Muscle of leg (tissue), 11 donors: ENCODE results near the gene HSD3B7. TPM values are rescaled to one million over a fixed set of nuclear protein-coding genes. Genes with fewer than 3 reads are reported as not detected.

Source experiments
- DNase-seq: peaks from one replicate; pipeline ENCODE4 v3.0.0; 2013
- H3K27ac ChIP-seq: one replicate; pipeline ENCODE4 v1.5.1; 2013; ENCODE audit warnings: mild to moderate bottlenecking, low read length, control low read depth
- H3K27me3 ChIP-seq: one replicate; pipeline ENCODE4 v1.6.1; 2013; ENCODE audit warnings: low read length; ENCODE audit not compliant: control insufficient read depth, insufficient read depth
- H3K36me3 ChIP-seq: one replicate; pipeline ENCODE4 v1.6.1; 2013; ENCODE audit warnings: low read length; ENCODE audit not compliant: control insufficient read depth, insufficient read depth
- H3K4me1 ChIP-seq: one replicate; pipeline ENCODE4 v1.6.1; 2013; ENCODE audit warnings: low read length; ENCODE audit not compliant: control insufficient read depth, insufficient read depth
- H3K4me3 ChIP-seq: one replicate; pipeline ENCODE4 v1.5.1; 2013; ENCODE audit warnings: low read length, control low read depth
- H3K9me3 ChIP-seq: replicated peaks from 2 replicates; pipeline ENCODE4 v1.6.1; 2013; ENCODE audit warnings: low read depth, low read length; ENCODE audit not compliant: control insufficient read depth
- whole genome bisulfite sequencing: methylation state at CpG from one replicate; pipeline ENCODE4 v1.1.5; 2013; ENCODE audit warnings: missing lambda C conversion rate; ENCODE audit not compliant: insufficient coverage; 5-methylcytosine and 5-hydroxymethylcytosine counted together
- polyA plus RNA-seq, 8 donors: library from polyadenylated mRNA; unstranded; fragments of 120-200 nt; gene quantifications; one replicate each; pipeline versions ENCODE4 v1.2.1 to v1.2.3, GENCODE V29; 2013; ENCODE audit warnings: inconsistent platforms in 1 of 8, low replicate concordance in 1 of 8; ENCODE audit not compliant: insufficient read length in 8 of 8, insufficient read depth in 1 of 8
- total RNA-seq: library from RNA; stranded (reverse); fragments of 120-200 nt; gene quantifications from one replicate; pipeline ENCODE4 v1.2.4, GENCODE V29; 2013

Gene HSD3B7
- total and polyA plus RNA-seq, 9 donors = 7.3 to 13.7 (median 9.1) TPM

- H3K36me3 ChIP-seq = peaks cover 33% of the 10 kb centered on the region
- H3K4me3 ChIP-seq = peak overlapping the region; percentile 92
- H3K27me3 ChIP-seq = no peaks in the 10 kb centered on the region
- DNase-seq = peak; percentile 88
- peaks cover 26% of the 10 kb centered on the region for H3K4me1 ChIP-seq
- peak overlapping the region; percentile 100 for H3K27ac ChIP-seq
- H3K9me3 ChIP-seq = no peaks in the 10 kb centered on the region
- WGBS = 24% methylated on average over 40 of the region's 42 CpGs
These were observed 28.2 kb upstream of the HSD3B7 start for GRCh38 chr16:30956601-30957455.

- Histone ChIP-seq H3K9me3 (no peaks in the 10 kb centered on the region), H3K4me1 (peaks cover 26% of the 10 kb centered on the region), H3K27ac (peak within 1 kb of the TSS; percentile 100), H3K4me3 (peak within 1 kb of the TSS; percentile 92), H3K27me3 (no peaks in the 10 kb centered on the region), H3K36me3 (peaks cover 41% of the 10 kb centered on the region)
- peak; percentile 98 for DNase-seq
- under 1% methylated on average over 82 of the region's 85 CpGs for WGBS
These were observed 27.4 kb upstream of the HSD3B7 start, which contains the start of gene SETD1A for GRCh38 chr16:30957456-30958174. Gene SETD1A (plus strand): TSS chr16:30957754. CDS start chr16:30958732, 978 bp downstream.

GRCh38 chr16:30958175-30959079, 26.6 kb upstream of the HSD3B7 start:
- Histone ChIP-seq H3K9me3 (no peaks in the 10 kb centered on the region), H3K27ac (peak overlapping the region; percentile 79), H3K4me1 (peaks cover 21% of the 10 kb centered on the region), H3K36me3 (peaks cover 49% of the 10 kb centered on the region), H3K4me3 (peak overlapping the region; percentile 62), H3K27me3 (no peaks in the 10 kb centered on the region)
- peak; percentile 73 for DNase-seq
- WGBS = 20% methylated on average over 27 of the region's 55 CpGs

- H3K4me1 ChIP-seq = peaks cover 12% of the 10 kb centered on the region
- H3K4me3 ChIP-seq = no peak overlapping the region
- peaks cover 71% of the 10 kb centered on the region for H3K36me3 ChIP-seq
- H3K9me3 ChIP-seq = no peaks in the 10 kb centered on the region
- no peak overlapping the region for H3K27ac ChIP-seq
- no peak for DNase-seq
- WGBS = 83% methylated on average over 9 of the region's 11 CpGs
- H3K27me3 ChIP-seq = no peaks in the 10 kb centered on the region
These were observed 23.6 kb upstream of the HSD3B7 start for GRCh38 chr16:30961384-30961783.

- no peak for DNase-seq
- Histone ChIP-seq H3K9me3 (no peaks in the 10 kb centered on the region), H3K27ac (no peak overlapping the region), H3K27me3 (no peaks in the 10 kb centered on the region), H3K36me3 (peaks cover 87% of the 10 kb centered on the region), H3K4me3 (no peak overlapping the region), H3K4me1 (peaks cover 2% of the 10 kb centered on the region)
- WGBS = 89% methylated on average over 16 of the region's 18 CpGs
These were observed 21.0 kb upstream of the HSD3B7 start for GRCh38 chr16:30963925-30964511.

GRCh38 chr16:30964574-30965226, 20.3 kb upstream of the HSD3B7 start:
- Histone ChIP-seq H3K4me1 (no peaks in the 10 kb centered on the region), H3K4me3 (no peak overlapping the region), H3K36me3 (peaks cover 89% of the 10 kb centered on the region), H3K9me3 (no peaks in the 10 kb centered on the region), H3K27ac (no peak overlapping the region), H3K27me3 (no peaks in the 10 kb centered on the region)
- WGBS = 90% methylated on average over 29 of the region's 33 CpGs
- no peak for DNase-seq

GRCh38 chr16:30965436-30965835, 19.6 kb upstream of the HSD3B7 start:
- H3K27me3 ChIP-seq = no peaks in the 10 kb centered on the region
- no peaks in the 10 kb centered on the region for H3K4me1 ChIP-seq
- WGBS = 78% methylated on average over 10 of the region's 15 CpGs
- H3K4me3 ChIP-seq = no peak overlapping the region
- DNase-seq = no peak
- peaks cover 84% of the 10 kb centered on the region for H3K36me3 ChIP-seq
- no peak overlapping the region for H3K27ac ChIP-seq
- H3K9me3 ChIP-seq = no peaks in the 10 kb centered on the region

- H3K27me3 ChIP-seq = no peaks in the 10 kb centered on the region
- H3K9me3 ChIP-seq = no peaks in the 10 kb centered on the region
- H3K27ac ChIP-seq = no peak overlapping the region
- H3K4me3 ChIP-seq = no peak overlapping the region
- DNase-seq = no peak
- H3K36me3 ChIP-seq = peaks cover 84% of the 10 kb centered on the region
- WGBS = 88% methylated on average over 19 of the region's 19 CpGs
- no peaks in the 10 kb centered on the region for H3K4me1 ChIP-seq
These were observed 18.9 kb upstream of the HSD3B7 start for GRCh38 chr16:30966033-30966619.

- WGBS = 97% methylated on average over 3 of the region's 4 CpGs
- H3K4me3 ChIP-seq = no peak overlapping the region
- H3K9me3 ChIP-seq = no peaks in the 10 kb centered on the region
- DNase-seq = no peak
- no peaks in the 10 kb centered on the region for H3K4me1 ChIP-seq
- H3K36me3 ChIP-seq = peaks cover 83% of the 10 kb centered on the region
- H3K27me3 ChIP-seq = no peaks in the 10 kb centered on the region
- H3K27ac ChIP-seq = no peak overlapping the region
These were observed 17.2 kb upstream of the HSD3B7 start for GRCh38 chr16:30967795-30968194.
